Measurements from ENCODE around the gene CREBBP.

DNA sequence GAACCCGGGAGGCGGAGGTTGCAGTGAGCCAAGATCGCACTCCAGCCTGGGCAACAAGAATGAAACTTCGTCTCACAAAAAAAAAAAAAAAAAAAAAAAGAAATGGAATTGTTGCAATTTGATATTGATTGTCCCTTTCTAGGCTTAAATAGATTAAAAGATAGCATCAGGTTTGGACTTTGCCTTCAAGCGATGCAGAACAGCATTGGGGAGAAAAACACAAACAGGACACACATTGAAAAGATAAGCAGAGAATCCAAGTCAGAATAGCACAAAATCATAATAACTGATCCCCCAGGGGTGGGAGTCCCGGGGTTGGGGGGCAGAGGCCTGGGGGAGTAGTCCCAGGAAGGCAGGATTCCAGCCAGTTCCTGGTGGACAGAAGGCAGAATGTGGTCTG lies 3.9 kb upstream of the CREBBP start:
- TF ChIP-seq, protein P1, sequence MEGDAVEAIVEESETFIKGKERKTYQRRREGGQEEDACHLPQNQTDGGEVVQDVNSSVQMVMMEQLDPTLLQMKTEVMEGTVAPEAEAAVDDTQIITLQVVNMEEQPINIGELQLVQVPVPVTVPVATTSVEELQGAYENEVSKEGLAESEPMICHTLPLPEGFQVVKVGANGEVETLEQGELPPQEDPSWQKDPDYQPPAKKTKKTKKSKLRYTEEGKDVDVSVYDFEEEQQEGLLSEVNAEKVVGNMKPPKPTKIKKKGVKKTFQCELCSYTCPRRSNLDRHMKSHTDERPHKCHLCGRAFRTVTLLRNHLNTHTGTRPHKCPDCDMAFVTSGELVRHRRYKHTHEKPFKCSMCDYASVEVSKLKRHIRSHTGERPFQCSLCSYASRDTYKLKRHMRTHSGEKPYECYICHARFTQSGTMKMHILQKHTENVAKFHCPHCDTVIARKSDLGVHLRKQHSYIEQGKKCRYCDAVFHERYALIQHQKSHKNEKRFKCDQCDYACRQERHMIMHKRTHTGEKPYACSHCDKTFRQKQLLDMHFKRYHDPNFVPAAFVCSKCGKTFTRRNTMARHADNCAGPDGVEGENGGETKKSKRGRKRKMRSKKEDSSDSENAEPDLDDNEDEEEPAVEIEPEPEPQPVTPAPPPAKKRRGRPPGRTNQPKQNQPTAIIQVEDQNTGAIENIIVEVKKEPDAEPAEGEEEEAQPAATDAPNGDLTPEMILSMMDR (IDR thresholded peaks at IDR 0.05) = no peak
- TF ChIP-seq POLR2AphosphoS5 (IDR thresholded peaks at IDR 0.05) = no peak
- TF ChIP-seq POLR2A (IDR thresholded peaks at IDR 0.05) = no peak
